Measurements from ENCODE around the gene TMEM259. TPM values are rescaled to one million over a fixed set of nuclear protein-coding genes. Genes with fewer than 3 reads are reported as not detected.

TMEM259 gene
- total RNA-seq, 4 donors from 2014 or later = 146 to 179 (median 154) TPM

GRCh38 chr19:994516-994915 lies 26.4 kb downstream of the TMEM259 start:
- Histone ChIP-seq H3K4me3 (no peak overlapping the region), H3K4me1 (peaks cover 0 to 27% (median 7%) of the 10 kb centered on the region in 3 donors), H3K27ac (no peak overlapping the region), H3K9me3 (no peaks in the 10 kb centered on the region), H3K27me3 (peaks cover 60% of the 10 kb centered on the region), H3K36me3 (peaks cover 0 to 60% of the 10 kb centered on the region in 2 donors)
- ATAC-seq = no peak
- whole genome bisulfite sequencing, 2 donors (ENCODE audit: low coverage in 1 of 2) = no CpG with 5 or more reads among the region's 18 CpGs
- TF ChIP-seq POLR2A (IDR thresholded peaks at IDR 0.05) (no peak), POLR2AphosphoS5 (IDR thresholded peaks at IDR 0.05) (no peak), EP300 (IDR thresholded peaks at IDR 0.05) (no peak), CTCF (IDR thresholded peaks at IDR 0.05) (no peak)

GRCh38 chr19:993831-994393 lies 27.0 kb downstream of the TMEM259 start:
- TF ChIP-seq POLR2AphosphoS5 (IDR thresholded peaks at IDR 0.05) (no peak), CTCF (IDR thresholded peaks at IDR 0.05) (no peak), EP300 (IDR thresholded peaks at IDR 0.05) (no peak), POLR2A (IDR thresholded peaks at IDR 0.05) (no peak)
- WGBS, 2 donors (ENCODE audit: low coverage in 1 of 2) = 100% methylated on average over 5 of the region's 43 CpGs; no CpG with 5 or more reads in 1 of the 2 donors
- Histone ChIP-seq H3K27me3 (peaks cover 54% of the 10 kb centered on the region), H3K9me3 (no peaks in the 10 kb centered on the region), H3K27ac (no peak overlapping the region), H3K36me3 (peaks cover 0 to 65% of the 10 kb centered on the region in 2 donors), H3K4me3 (no peak overlapping the region), H3K4me1 (peaks cover 0 to 27% (median 7%) of the 10 kb centered on the region in 3 donors)
- ATAC-seq = no peak

GRCh38 chr19:993361-993830 lies 27.5 kb downstream of the TMEM259 start:
- no peak for ATAC-seq
- WGBS, 2 donors (ENCODE audit: low coverage in 1 of 2) = no CpG with 5 or more reads among the region's 17 CpGs
- Histone ChIP-seq H3K27me3 (peaks cover 49% of the 10 kb centered on the region), H3K36me3 (peaks cover 0 to 69% of the 10 kb centered on the region in 2 donors), H3K9me3 (no peaks in the 10 kb centered on the region), H3K4me1 (peaks cover 0 to 27% (median 7%) of the 10 kb centered on the region in 3 donors), H3K27ac (no peak overlapping the region), H3K4me3 (no peak overlapping the region)
- TF ChIP-seq POLR2A (IDR thresholded peaks at IDR 0.05) (no peak), POLR2AphosphoS5 (IDR thresholded peaks at IDR 0.05) (no peak), EP300 (IDR thresholded peaks at IDR 0.05) (no peak), CTCF (IDR thresholded peaks at IDR 0.05) (no peak)

- no peak overlapping the region for H3K4me3 ChIP-seq
- no peak for ATAC-seq
- no peaks in the 10 kb centered on the region for H3K9me3 ChIP-seq
- H3K27ac ChIP-seq = no peak overlapping the region
- peaks cover 0 to 72% of the 10 kb centered on the region in 2 donors for H3K36me3 ChIP-seq
- H3K4me1 ChIP-seq = peaks cover 0 to 27% (median 7%) of the 10 kb centered on the region in 3 donors
- peaks cover 41% of the 10 kb centered on the region for H3K27me3 ChIP-seq
- no peak for TF ChIP-seq POLR2A (IDR thresholded peaks at IDR 0.05)
- no peak for TF ChIP-seq EP300 (IDR thresholded peaks at IDR 0.05)
- TF ChIP-seq POLR2AphosphoS5 (IDR thresholded peaks at IDR 0.05) = no peak
- TF ChIP-seq CTCF (IDR thresholded peaks at IDR 0.05) = no peak
- 85 to 92% methylated on average over 5 to 6 of the region's 13 CpGs for WGBS, 2 donors (ENCODE audit: low coverage in 1 of 2)
Observed at GRCh38 chr19:992670-993055, 28.3 kb downstream of the TMEM259 start.

Measured in gastroesophageal sphincter (tissue), 4 donors.